ENCODE data around the gene P2RX5. TPM values are rescaled to one million over a fixed set of nuclear protein-coding genes. Genes with fewer than 3 reads are reported as not detected.

The P2RX5 gene
- total RNA-seq, 4 donors from 2014 or later = 0.38 to 1.1 (median 0.97) TPM; not detected in 1

GRCh38 chr17:3626831-3627768 lies 68.9 kb downstream of the P2RX5 start:
- DNase-seq = no peak
- Histone ChIP-seq H3K27me3 (no peaks in the 10 kb centered on the region), H3K9me3 (no peaks in the 10 kb centered on the region), H3K27ac (no peak overlapping the region), H3K4me3 (no peak overlapping the region), H3K4me1 (no peaks in the 10 kb centered on the region), H3K36me3 (peaks cover 15 to 97% (median 24%) of the 10 kb centered on the region in 3 donors)
- no peak for TF ChIP-seq POLR2A (IDR thresholded peaks at IDR 0.05)
- TF ChIP-seq, protein P1, sequence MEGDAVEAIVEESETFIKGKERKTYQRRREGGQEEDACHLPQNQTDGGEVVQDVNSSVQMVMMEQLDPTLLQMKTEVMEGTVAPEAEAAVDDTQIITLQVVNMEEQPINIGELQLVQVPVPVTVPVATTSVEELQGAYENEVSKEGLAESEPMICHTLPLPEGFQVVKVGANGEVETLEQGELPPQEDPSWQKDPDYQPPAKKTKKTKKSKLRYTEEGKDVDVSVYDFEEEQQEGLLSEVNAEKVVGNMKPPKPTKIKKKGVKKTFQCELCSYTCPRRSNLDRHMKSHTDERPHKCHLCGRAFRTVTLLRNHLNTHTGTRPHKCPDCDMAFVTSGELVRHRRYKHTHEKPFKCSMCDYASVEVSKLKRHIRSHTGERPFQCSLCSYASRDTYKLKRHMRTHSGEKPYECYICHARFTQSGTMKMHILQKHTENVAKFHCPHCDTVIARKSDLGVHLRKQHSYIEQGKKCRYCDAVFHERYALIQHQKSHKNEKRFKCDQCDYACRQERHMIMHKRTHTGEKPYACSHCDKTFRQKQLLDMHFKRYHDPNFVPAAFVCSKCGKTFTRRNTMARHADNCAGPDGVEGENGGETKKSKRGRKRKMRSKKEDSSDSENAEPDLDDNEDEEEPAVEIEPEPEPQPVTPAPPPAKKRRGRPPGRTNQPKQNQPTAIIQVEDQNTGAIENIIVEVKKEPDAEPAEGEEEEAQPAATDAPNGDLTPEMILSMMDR (IDR thresholded peaks at IDR 0.05) = no peak
- 83 to 85% methylated on average over 16 of the region's 16 CpGs for WGBS, 2 donors
- intact Hi-C loops (cut with DNase I) = no loop called here

Other genes starting within 250 kb of the P2RX5 start
- under 1 TPM in 1 of 4 donors, not detected in 3; 0.41 TPM for gene SPATA22, start 224.3 kb downstream of the P2RX5 start, total RNA-seq
- under 1 TPM in 3 of 4 donors, not detected in 1; 0.22 to 0.76 (median 0.23) TPM for gene ASPA, start 220.2 kb downstream of the P2RX5 start, total RNA-seq
- 1 to 10 TPM in 1 of 4 donors, under 1 TPM in 2, not detected in 1; 0.76 to 1.8 (median 0.99) TPM for gene TRPV3, start 138.3 kb downstream of the P2RX5 start, total RNA-seq
- gene TRPV1, start 86.7 kb downstream of the P2RX5 start, total RNA-seq = 1 to 10 TPM; 1.4 to 3.4 (median 1.8) TPM
- 10 to 100 TPM; 10.8 to 16.8 (median 14.3) TPM for gene SHPK, start 59.9 kb downstream of the P2RX5 start, total RNA-seq
- gene CTNS, start 59.4 kb downstream of the P2RX5 start, total RNA-seq = 10 to 100 TPM in 2 of 4 donors, 1 to 10 TPM in 2; 5.9 to 14.3 (median 9.8) TPM
- 100 to 1,000 TPM; 185 to 371 (median 293) TPM for gene TAX1BP3, start 27.6 kb downstream of the P2RX5 start, total RNA-seq
- gene EMC6, start 27.3 kb downstream of the P2RX5 start, total RNA-seq = 10 to 100 TPM; 14.5 to 26.3 (median 19.0) TPM
- gene HASPIN, start 27.7 kb upstream of the P2RX5 start, total RNA-seq = 1 to 10 TPM; 1.4 to 5.4 (median 3.0) TPM
- gene ITGAE, start 105.0 kb upstream of the P2RX5 start, total RNA-seq = 10 to 100 TPM in 3 of 4 donors, 1 to 10 TPM in 1; 5.7 to 40.5 (median 26.9) TPM
- 10 to 100 TPM; 12.1 to 26.1 (median 17.1) TPM for gene NCBP3, start 150.1 kb upstream of the P2RX5 start, total RNA-seq
- gene CAMKK1, start 196.9 kb upstream of the P2RX5 start, total RNA-seq = 1 to 10 TPM; 3.3 to 9.5 (median 3.8) TPM
- gene P2RX1, start 220.3 kb upstream of the P2RX5 start, total RNA-seq = 10 to 100 TPM in 1 of 4 donors, 1 to 10 TPM in 3; 1.2 to 13.0 (median 2.1) TPM